GM12878 (cell line): ENCODE measurements around the gene WIPF2. TPM values are rescaled to one million over a fixed set of nuclear protein-coding genes. Genes with fewer than 3 reads are reported as not detected.

Experiments used
- ATAC-seq: fragments of 200-7000 bp; cut with Tn5 transposase; 3 replicates; pipeline ENCODE4 v1.9.1; 2020; ENCODE audit warnings: mild to moderate bottlenecking, moderate library complexity
- BruUV-seq: library from RNA; stranded (reverse); fragments of 400-500 nt; replicated peaks from 2 replicates; lab custom pipeline; 2021; lab: Mats Ljungman, UMichigan
- CTCF ChIA-PET: fragments of 300-600 bp; sonication (Branson Sonifier 250); formaldehyde crosslinking; extraction: SDS; loops from one replicate; lab custom pipeline; 2021; ENCODE audit warnings: inconsistent platforms; lab: Yijun Ruan, JAX
- POLR2A ChIA-PET: fragments of 350-600 bp; formaldehyde crosslinking; extraction: SDS; loops from one replicate; lab custom pipeline; 2021; ENCODE audit warnings: inconsistent platforms; lab: Charles Lee
- RAD21 ChIA-PET: fragments of 300-600 bp; sonication (Branson Sonifier 250); formaldehyde crosslinking; loops from one replicate; lab custom pipeline; 2023; ENCODE audit warnings: antibody characterized with exemption; ENCODE audit not compliant: unreplicated experiment; lab: Charles Lee
- SMC1A ChIA-PET: fragments of 300-600 bp; sonication (Branson Sonifier 250); formaldehyde crosslinking; loops from one replicate; lab custom pipeline; 2023; ENCODE audit not compliant: unreplicated experiment, uncharacterized antibody; lab: Charles Lee
- DNase-seq: peaks from one replicate; pipeline ENCODE4 v3.0.0-alpha.2; 2011; ENCODE audit warnings: low read depth, low spot score
- FAIRE-seq: peaks from 3 replicates; lab custom pipeline; 2011; peaks lifted over from hg19 to GRCh38; lab: Jason Lieb, UNC
- H2AFZ ChIP-seq: 2 replicates; pipeline ENCODE4 v1.6.0; 2011; ENCODE audit warnings: low read depth, low read length, control low read depth; ENCODE audit not compliant: control insufficient read depth
- H3K27ac ChIP-seq: 2 replicates; pipeline ENCODE4 v1.5.1; 2011; ENCODE audit warnings: control low read depth; ENCODE audit not compliant: control insufficient read depth, insufficient read depth
- H3K27me3 ChIP-seq, 2 experiments: replicated peaks in 1 of 2; 2 replicates each; pipeline versions ENCODE4 v1.6.0 to v1.6.1; 2011; ENCODE audit warnings: low read length in 1 of 2; ENCODE audit not compliant: control insufficient read depth in 2 of 2, insufficient read depth in 2 of 2
- H3K36me3 ChIP-seq, 2 experiments: 2 replicates each; pipeline ENCODE4 v1.5.1; 2011; ENCODE audit warnings: low read length in 1 of 2; ENCODE audit not compliant: control insufficient read depth in 2 of 2, insufficient read depth in 2 of 2
- H3K4me1 ChIP-seq: 2 replicates; pipeline ENCODE4 v1.6.1; 2011; ENCODE audit warnings: mild to moderate bottlenecking, low read length, moderate library complexity, mixed read lengths; ENCODE audit not compliant: control insufficient read depth, insufficient read depth
- H3K4me2 ChIP-seq: 2 replicates; pipeline ENCODE4 v1.6.0; 2011; ENCODE audit warnings: control low read depth; ENCODE audit not compliant: control insufficient read depth, insufficient read depth
- H3K4me3 ChIP-seq: fragments of 200-600 bp; sonication (generic); 2 replicates; pipeline ENCODE4 v1.5.1; 2016
- H3K79me2 ChIP-seq: 2 replicates; pipeline ENCODE4 v1.6.0; 2011; ENCODE audit warnings: low read length; ENCODE audit not compliant: control insufficient read depth, insufficient read depth
- H3K9ac ChIP-seq: 2 replicates; pipeline ENCODE4 v1.8.0; 2011; ENCODE audit warnings: low read length, control low read depth, mixed read lengths; ENCODE audit not compliant: control insufficient read depth, insufficient read depth
- H3K9me3 ChIP-seq: replicated peaks from 3 replicates; pipeline ENCODE4 v1.5.1; 2011; ENCODE audit warnings: mild to moderate bottlenecking, low read length; ENCODE audit not compliant: control insufficient read depth, insufficient read depth
- H4K20me1 ChIP-seq: 2 replicates; pipeline ENCODE4 v1.6.0; 2011; ENCODE audit not compliant: control insufficient read depth, insufficient read depth
- DPF2 ChIP-seq: fragments of 450-650 bp; IDR thresholded peaks from 2 replicates; pipeline ENCODE4 v1.6.1; 2017; ENCODE audit warnings: mild to moderate bottlenecking
- HDAC2 ChIP-seq: fragments of 200-600 bp; sonication (generic); IDR thresholded peaks from 2 replicates; pipeline ENCODE4 v1.6.1; 2017
- NBN ChIP-seq: fragments of 450-650 bp; IDR thresholded peaks from 2 replicates; pipeline ENCODE4 v1.6.1; 2016
- POU2F2 ChIP-seq: IDR thresholded peaks from 3 replicates; pipeline ENCODE4 v1.6.1; 2011; ENCODE audit warnings: low read depth, mild to moderate bottlenecking, low read length, borderline replicate concordance
- SMAD5 ChIP-seq: IDR thresholded peaks from 2 replicates; pipeline ENCODE4 v1.6.1; 2016; ENCODE audit warnings: antibody characterized with exemption, low read depth
- TAF1 ChIP-seq: IDR thresholded peaks from 2 replicates; pipeline ENCODE4 v1.6.1; 2011; ENCODE audit warnings: mild to moderate bottlenecking, low read depth, low read length, borderline replicate concordance
- WGBS: methylation state at CpG from one replicate; pipeline ENCODE4 v1.1.6; 2016; ENCODE audit warnings: low lambda C conversion rate; ENCODE audit not compliant: insufficient replicate concordance, insufficient coverage; ENCODE audit errors: missing lambda C conversion rate; 5-methylcytosine and 5-hydroxymethylcytosine counted together
- in situ Hi-C: fragments of 300-500 bp; cut with MboI; formaldehyde crosslinking; loops from 9 replicates; pipeline ENCODE4 v1.14.3; 2018; ENCODE audit warnings: mixed read lengths
- intact Hi-C: fragments of 100-400 bp; cut with micrococcal nuclease; formaldehyde crosslinking; loops from one replicate; pipeline ENCODE4 v1.14.2; 2022; ENCODE audit not compliant: unreplicated experiment
- polyA plus RNA-seq, 11 experiments: library from polyadenylated mRNA; depleted of rRNA in 4 of 11; unstranded in 6 of 11; stranded (reverse) in 5 of 11; fragments of >200 nt; fragmentation: Nextera tagmentation in 4 of 11; fragmentation: Illumina TruSeq in 1 of 11; extraction: Ambion mirVana in 4 of 11; extraction: Trizol in 1 of 11; gene quantifications; 1 replicate in 1 of 11; 2 replicates in 10 of 11; pipeline versions ENCODE4 v1.2.1 to v1.2.3, GENCODE V29; 2011 to 2016; ENCODE audit warnings: inconsistent platforms in 2 of 11, missing spikeins in 2 of 11, low read depth in 1 of 11
- total RNA-seq, 4 experiments: library from RNA; depleted of rRNA in 3 of 4; stranded (reverse); fragments of >200 nt in 3 of 4; fragmentation: Illumina TruSeq in 1 of 4; extraction: Trizol in 1 of 4; gene quantifications; 2 replicates each; pipeline versions ENCODE4 v1.2.1 to v1.2.3, GENCODE V29; 2013 to 2021

WIPF2 gene
- total and polyA plus RNA-seq, 10 of the 15 experiments (the other 5 are each of a cell fraction or from before 2014, with no cell fraction given) = 4.2 to 20.8 (median 7.1) TPM

DNA sequence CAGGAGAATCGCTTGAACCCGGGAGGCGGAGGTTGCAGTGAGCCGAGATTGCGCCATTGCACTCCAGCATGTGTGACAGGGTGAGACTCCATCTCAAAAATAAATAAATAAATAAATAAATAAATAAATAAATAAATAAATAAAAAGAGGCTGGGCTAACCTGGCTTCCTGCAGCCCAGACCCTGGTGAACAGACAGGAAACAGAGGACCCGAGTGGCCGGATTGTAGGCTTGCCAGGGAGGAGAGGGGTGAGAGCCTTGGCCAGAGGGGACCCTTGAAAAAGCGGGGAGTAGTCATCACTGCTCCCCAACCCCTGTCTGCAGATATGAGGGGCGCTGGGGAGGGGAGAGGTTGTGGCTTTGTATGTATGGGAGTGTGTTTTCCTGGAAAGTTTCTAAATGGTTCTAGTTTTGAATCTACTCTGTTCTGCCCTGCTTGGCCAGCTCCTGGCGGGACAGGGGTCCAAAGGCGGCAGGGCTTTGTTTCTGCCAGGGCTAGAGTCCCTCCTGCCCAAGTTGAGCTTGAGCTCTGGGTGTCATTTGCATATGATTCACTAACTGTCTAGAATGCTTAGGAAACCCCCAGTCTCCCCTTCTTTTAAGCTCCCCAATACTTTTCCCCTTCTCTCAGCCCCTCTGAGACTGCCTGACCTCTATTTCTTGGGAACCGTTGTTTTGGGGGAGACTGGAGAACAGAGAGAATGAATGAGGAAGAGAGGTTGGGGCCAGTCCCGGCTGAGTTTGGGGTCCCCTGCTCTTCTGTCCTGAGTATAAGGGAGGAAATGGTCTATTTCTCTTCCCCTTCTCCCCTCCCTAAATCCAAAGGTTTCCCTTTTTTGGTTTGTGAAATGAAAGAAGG lies 106.3 kb downstream of the WIPF2 start:
- intact Hi-C loops = no loop called here
- ATAC-seq = peak; percentile 10

More for the DNA sequence above, 106.3 kb downstream of the WIPF2 start:
- WGBS = 15% methylated on average over 13 of the region's 13 CpGs
- no TSS peak for BruUV-seq
- Histone ChIP-seq H3K9ac (peak overlapping the region; percentile 75), H3K27me3 (no peaks in the 10 kb centered on the region), H3K79me2 (peaks cover 96% of the 10 kb centered on the region), H4K20me1 (no peaks in the 10 kb centered on the region), H3K36me3 (peaks cover 2% of the 10 kb centered on the region in 2 experiments; a peak in 1 of 4 replicates), H3K4me2 (peak overlapping the region; percentile 100), H3K9me3 (no peaks in the 10 kb centered on the region), H3K4me1 (peaks cover 72% of the 10 kb centered on the region), H2AFZ (no peak overlapping the region; the same call in 1 of the 2 replicates), H3K4me3 (peak overlapping the region; percentile 91), H3K27ac (peak overlapping the region; percentile 96)
- no peak for DNase-seq
- SMC1A ChIA-PET = interaction anchor here (1.0 to 11.2 kb wide), 10 partner anchors 8 to 212 kb away, joined by 3 to 172 read pairs (median 4); partner anchors contain the start of gene RARA
- TF ChIP-seq NBN (0 out of 2 replicates have a peak, but pooled peaks have one; percentile 9), TAF1 (0 out of 2 replicates have a peak, but pooled peaks have one; percentile 21), DPF2 (peak; percentile 59; the same call in 1 of the 2 replicates), SMAD5 (no peak), POU2F2 (peak; percentile 83; the same call in 2 of the 3 replicates), HDAC2 (no peak)
- in situ Hi-C loops = loop anchor here (10.0 kb wide), 1 partner anchor 1349 kb away; no protein-coding TSS in a partner anchor
- RAD21 ChIA-PET = interaction anchor here (0.6 to 12.6 kb wide), 9 partner anchors 10 to 312 kb away, joined by 3 to 156 read pairs (median 4); partner anchors contain the start of gene RARA
- POLR2A ChIA-PET = interaction anchor here (0.7 to 7.0 kb wide), 6 partner anchors 8 to 186 kb away, joined by 3 to 123 read pairs (median 4); partner anchors contain the start of gene RARA
- FAIRE-seq = no peak
- CTCF ChIA-PET = interaction anchor here (0.7 to 6.6 kb wide), 16 partner anchors 10 to 107 kb away, joined by 3 to 58 read pairs (median 5); partner anchors contain the start of gene RARA
